ENCODE results near the gene ASB1. TPM values are rescaled to one million over a fixed set of nuclear protein-coding genes. Genes with fewer than 3 reads are reported as not detected.

ASB1 gene
- total RNA-seq, 1 experiment from 2014 or later, result 43.3 TPM

DNA sequence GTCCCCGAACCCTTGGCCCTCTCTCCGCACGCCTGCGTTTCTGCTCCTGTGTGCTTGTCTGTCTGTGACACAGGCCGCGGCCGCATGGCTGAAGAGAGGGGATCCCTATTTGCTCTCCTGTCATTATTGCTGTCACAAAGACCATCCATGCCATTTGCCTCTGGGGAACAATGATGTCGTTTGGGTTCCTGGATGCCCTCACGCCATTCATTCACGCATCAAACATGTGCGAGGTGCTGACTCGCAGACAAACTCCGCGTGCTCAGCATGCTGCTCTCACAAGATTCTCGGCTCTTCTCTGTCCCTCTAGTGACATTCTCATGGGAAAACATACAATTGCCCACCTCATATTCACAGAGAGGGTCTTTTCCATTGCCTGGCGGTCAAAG, 67.8 kb downstream of the ASB1 start:
- no peak for DNase-seq (ENCODE audit: low spot score)

DNA sequence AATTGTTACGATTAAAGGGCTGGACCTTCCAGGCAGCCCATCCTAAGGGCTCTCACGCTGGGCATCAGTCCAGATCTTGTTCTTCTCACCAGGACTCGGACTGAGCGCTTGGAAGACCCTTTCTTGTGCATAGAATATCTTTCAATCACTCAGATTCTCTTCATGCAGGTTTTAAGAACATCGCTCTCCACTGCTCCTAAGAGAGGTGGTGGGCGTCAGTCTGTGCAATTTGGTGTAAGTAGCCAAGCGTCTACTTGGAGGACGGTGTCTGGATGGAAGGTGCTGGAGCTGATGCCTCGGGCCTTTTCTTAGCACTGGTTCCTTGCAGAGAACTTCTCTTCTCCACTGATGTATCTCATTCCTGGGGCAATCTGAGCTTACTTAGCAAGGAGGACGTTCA, 68.7 kb downstream of the ASB1 start:
- no peak for DNase-seq (ENCODE audit: low spot score)

GRCh38 chr2:238496756-238497609, 70.3 kb downstream of the ASB1 start:
- DNase-seq (ENCODE audit: low spot score), result no peak

- DNase-seq (ENCODE audit: low spot score), result no peak
Measured at GRCh38 chr2:238497610-238498005, 70.9 kb downstream of the ASB1 start.

- DNase-seq (ENCODE audit: low spot score), result no peak
Measured at GRCh38 chr2:238498188-238498587, 71.5 kb downstream of the ASB1 start.

- DNase-seq (ENCODE audit: low spot score), result no peak
Measured at GRCh38 chr2:238498691-238499295, 72.1 kb downstream of the ASB1 start.

- no peak for DNase-seq (ENCODE audit: low spot score)
Measured at GRCh38 chr2:238499731-238500580, 73.2 kb downstream of the ASB1 start.

GRCh38 chr2:238501311-238501710, 74.6 kb downstream of the ASB1 start:
- DNase-seq (ENCODE audit: low spot score), result no peak

Small RNA genes lying within 50 kb of the gene (small RNA-seq; reads per million reads assigned to genes)
- gene RNU6-234P, result not detected

Other genes with a start within 250 kb of the ASB1 start
- 27.5 and 28.1 TPM in 2 replicates for gene ILKAP, start 223.2 kb upstream of the ASB1 start, total RNA-seq (2014; rRNA removed; shearing (Covaris generic))
- gene HES6, start 186.9 kb upstream of the ASB1 start, total RNA-seq (2014; rRNA removed; shearing (Covaris generic)), result 113 and 134 TPM in 2 replicates
- 26.6 and 28.3 TPM in 2 replicates for gene PER2, start 138.3 kb upstream of the ASB1 start, total RNA-seq (2014; rRNA removed; shearing (Covaris generic))
- 2.4 and 3.6 TPM in 2 replicates for gene TRAF3IP1, start 106.4 kb upstream of the ASB1 start, total RNA-seq (2014; rRNA removed; shearing (Covaris generic))

All from HT-29 (cell line).